Osteocyte (in vitro differentiated cells): ENCODE measurements around the gene COQ10B. TPM values are rescaled to one million over a fixed set of nuclear protein-coding genes. Genes with fewer than 3 reads are reported as not detected.
A peak's percentile ranks its signal among the peaks of the same experiment; 100 is the strongest.
"Not testable (repeated sequence)": the region's sequence is repeated elsewhere in the genome, so short reads cannot be mapped to it uniquely, and the experiment has no call there.

Experiments
- DNase-seq: peaks from one replicate; pipeline ENCODE4 v3.0.0; 2021; ENCODE audit warnings: mixed read lengths; ENCODE audit not compliant: unreplicated experiment; ENCODE audit errors: extremely low spot score
- H3K27ac Mint-ChIP-seq: one replicate; pipeline ENCODE4 v1.8.0; 2021; ENCODE audit warnings: mild to moderate bottlenecking, mixed read lengths; ENCODE audit not compliant: unreplicated experiment
- H3K27me3 Mint-ChIP-seq: one replicate; pipeline ENCODE4 v1.8.0; 2021; ENCODE audit warnings: mixed read lengths; ENCODE audit not compliant: unreplicated experiment
- H3K36me3 Mint-ChIP-seq: one replicate; pipeline ENCODE4 v1.8.0; 2021; ENCODE audit warnings: mixed read lengths; ENCODE audit not compliant: unreplicated experiment
- H3K4me1 Mint-ChIP-seq: one replicate; pipeline ENCODE4 v1.8.0; 2021; ENCODE audit warnings: mixed read lengths; ENCODE audit not compliant: unreplicated experiment
- H3K4me3 Mint-ChIP-seq: one replicate; pipeline ENCODE4 v1.8.0; 2021; ENCODE audit warnings: mild to moderate bottlenecking, moderate library complexity, mixed read lengths; ENCODE audit not compliant: unreplicated experiment
- H3K9me3 Mint-ChIP-seq: one replicate; pipeline ENCODE4 v1.8.0; 2021; ENCODE audit warnings: mixed read lengths; ENCODE audit not compliant: unreplicated experiment
- CTCF ChIP-seq: fragments of 200-600 bp; sonication (generic); IDR thresholded peaks from 2 replicates; pipeline ENCODE4 v1.5.0; 2021; ENCODE audit warnings: antibody characterized with exemption, mild to moderate bottlenecking, moderate library complexity
- total RNA-seq: library from RNA; stranded (reverse); gene quantifications from 2 replicates; pipeline ENCODE4 v1.2.1, GENCODE V29; 2021

COQ10B gene
- total RNA-seq, 1 donor from 2014 or later = 23.5 TPM

GRCh38 chr2:197431858-197432257 is 21.5 kb upstream of the COQ10B start:
- H3K4me3 Mint-ChIP-seq = no peak overlapping the region

GRCh38 chr2:197432527-197432926 is 20.8 kb upstream of the COQ10B start:
- H3K27me3 Mint-ChIP-seq, H3K27ac Mint-ChIP-seq, DNase-seq, H3K36me3 Mint-ChIP-seq, H3K9me3 Mint-ChIP-seq: not testable (repeated sequence)
- Mint-ChIP-seq H3K4me3 (peak overlapping the region; percentile 88), H3K4me1 (peaks cover 61% of the 10 kb centered on the region)

More at GRCh38 chr2:197431858-197432257, 21.5 kb upstream of the COQ10B start:
- Mint-ChIP-seq H3K4me1 (peaks cover 67% of the 10 kb centered on the region), H3K27ac (no peak overlapping the region), H3K36me3 (peaks cover 4% of the 10 kb centered on the region), H3K9me3 (no peaks in the 10 kb centered on the region), H3K27me3 (no peaks in the 10 kb centered on the region)
- TF ChIP-seq CTCF = no peak
- DNase-seq = no peak

GRCh38 chr2:197433780-197434438 is 19.4 kb upstream of the COQ10B start:
- Mint-ChIP-seq H3K4me1 (peaks cover 54% of the 10 kb centered on the region), H3K36me3 (peaks cover 4% of the 10 kb centered on the region), H3K9me3 (no peaks in the 10 kb centered on the region), H3K27me3 (no peaks in the 10 kb centered on the region), H3K27ac (peak overlapping the region; percentile 99), H3K4me3 (peak overlapping the region; percentile 88)
- TF ChIP-seq CTCF = no peak
- no peak for DNase-seq

- Mint-ChIP-seq H3K4me3 (peak within 1 kb of the TSS; percentile 88), H3K36me3 (no peaks in the 10 kb centered on the region), H3K27me3 (no peaks in the 10 kb centered on the region), H3K9me3 (no peaks in the 10 kb centered on the region), H3K27ac (peak within 1 kb of the TSS; percentile 99), H3K4me1 (peaks cover 48% of the 10 kb centered on the region)
- TF ChIP-seq CTCF = peak; percentile 6
- peak; percentile 99 for DNase-seq
Measured at GRCh38 chr2:197434541-197435513, 18.5 kb upstream of the COQ10B start, which contains the start of gene SF3B1. Gene SF3B1, minus strand, starts transcription at chr2:197435028. Its CDS starts 29 bp downstream, at chr2:197434999.

- H3K27ac Mint-ChIP-seq = peak overlapping the region; percentile 99
- DNase-seq = no peak
- peaks cover 38% of the 10 kb centered on the region for H3K4me1 Mint-ChIP-seq
- H3K27me3 Mint-ChIP-seq = no peaks in the 10 kb centered on the region
- no peaks in the 10 kb centered on the region for H3K36me3 Mint-ChIP-seq
- peak overlapping the region; percentile 88 for H3K4me3 Mint-ChIP-seq
- no peak for TF ChIP-seq CTCF
- no peaks in the 10 kb centered on the region for H3K9me3 Mint-ChIP-seq
Measured at GRCh38 chr2:197435598-197436420, 17.5 kb upstream of the COQ10B start.
